ENCODE measurements around the gene HIP1R.

The HIP1R gene

GRCh38 chr12:122862110-122862634 is 26.9 kb downstream of the HIP1R start:
- H3K27ac ChIP-seq: peak overlapping the region; percentile 3 to 5
- no peak overlapping the region for H3K4me3 ChIP-seq
- H3K27me3 ChIP-seq: no peaks in the 10 kb centered on the region
- TF ChIP-seq, protein P1, sequence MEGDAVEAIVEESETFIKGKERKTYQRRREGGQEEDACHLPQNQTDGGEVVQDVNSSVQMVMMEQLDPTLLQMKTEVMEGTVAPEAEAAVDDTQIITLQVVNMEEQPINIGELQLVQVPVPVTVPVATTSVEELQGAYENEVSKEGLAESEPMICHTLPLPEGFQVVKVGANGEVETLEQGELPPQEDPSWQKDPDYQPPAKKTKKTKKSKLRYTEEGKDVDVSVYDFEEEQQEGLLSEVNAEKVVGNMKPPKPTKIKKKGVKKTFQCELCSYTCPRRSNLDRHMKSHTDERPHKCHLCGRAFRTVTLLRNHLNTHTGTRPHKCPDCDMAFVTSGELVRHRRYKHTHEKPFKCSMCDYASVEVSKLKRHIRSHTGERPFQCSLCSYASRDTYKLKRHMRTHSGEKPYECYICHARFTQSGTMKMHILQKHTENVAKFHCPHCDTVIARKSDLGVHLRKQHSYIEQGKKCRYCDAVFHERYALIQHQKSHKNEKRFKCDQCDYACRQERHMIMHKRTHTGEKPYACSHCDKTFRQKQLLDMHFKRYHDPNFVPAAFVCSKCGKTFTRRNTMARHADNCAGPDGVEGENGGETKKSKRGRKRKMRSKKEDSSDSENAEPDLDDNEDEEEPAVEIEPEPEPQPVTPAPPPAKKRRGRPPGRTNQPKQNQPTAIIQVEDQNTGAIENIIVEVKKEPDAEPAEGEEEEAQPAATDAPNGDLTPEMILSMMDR (IDR thresholded peaks at IDR 0.05): no peak
- peaks cover 0 to 35% (median 4%) of the 10 kb centered on the region in 4 donors for H3K4me1 ChIP-seq
- intact Hi-C loops (cut with DNase I; ENCODE audit: low total_unique reads): no loop called here
- no peaks in the 10 kb centered on the region for H3K9me3 ChIP-seq
- peak in 1 of 2 donors; percentile 44 for DNase-seq
- H3K36me3 ChIP-seq: peaks cover 19 to 69% (median 34%) of the 10 kb centered on the region in 3 donors

DNA sequence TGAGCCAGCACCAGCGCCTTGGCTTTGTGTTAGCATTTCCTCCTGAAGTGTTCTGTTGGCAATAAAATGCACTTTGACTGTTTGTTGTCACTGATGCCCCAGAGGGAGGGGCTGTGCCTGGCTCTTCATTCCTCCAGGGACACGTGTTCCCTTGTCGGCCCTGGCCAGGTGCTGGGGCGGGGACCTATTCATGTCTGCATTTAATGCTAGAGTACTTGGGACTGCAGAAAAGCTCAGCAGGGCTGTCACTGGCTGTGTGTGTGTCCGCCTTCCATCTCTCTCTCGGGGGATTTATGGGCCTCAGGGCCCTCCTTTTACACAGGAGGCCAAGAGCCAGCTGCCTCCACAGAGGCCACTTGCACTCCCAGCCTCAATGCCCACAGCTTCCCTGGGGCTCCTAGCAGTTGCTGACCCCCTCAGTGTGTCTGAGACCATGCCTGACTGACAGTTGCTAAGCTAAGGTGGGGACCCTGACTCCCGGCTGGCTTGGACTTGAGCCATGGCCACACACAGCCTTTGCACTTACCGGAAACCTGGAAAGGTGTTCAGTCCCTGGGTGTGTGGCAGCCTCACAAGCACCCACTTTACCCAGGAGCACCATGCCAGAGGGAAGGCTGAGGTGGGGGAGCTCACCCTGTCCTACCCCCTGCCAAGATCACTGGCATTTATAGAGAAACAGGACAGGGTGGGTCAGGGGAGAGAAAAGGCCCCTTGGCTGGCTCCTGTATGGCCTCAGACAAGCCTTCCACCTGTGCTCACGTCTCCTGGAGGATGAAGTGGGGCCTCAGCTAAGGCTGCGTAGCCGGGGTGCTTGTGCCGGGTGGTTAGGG is 27.8 kb downstream of the HIP1R start:
- TF ChIP-seq, protein P1 (IDR thresholded peaks at IDR 0.05): no peak
- Histone ChIP-seq H3K27ac (no peak overlapping the region), H3K27me3 (no peaks in the 10 kb centered on the region), H3K36me3 (peaks cover 26 to 69% (median 38%) of the 10 kb centered on the region in 3 donors), H3K9me3 (no peaks in the 10 kb centered on the region), H3K4me3 (no peak overlapping the region), H3K4me1 (peaks cover 0 to 38% (median 4%) of the 10 kb centered on the region in 4 donors)
- intact Hi-C loops (cut with DNase I; ENCODE audit: low total_unique reads): no loop called here
- DNase-seq: peak in 1 of 2 donors; percentile 63

- H3K9me3 ChIP-seq: no peaks in the 10 kb centered on the region
- H3K27ac ChIP-seq: no peak overlapping the region
- peaks cover 41 to 69% (median 54%) of the 10 kb centered on the region in 3 donors for H3K36me3 ChIP-seq
- peak in 1 of 2 donors; percentile 46 for DNase-seq
- peaks cover 0 to 43% (median 4%) of the 10 kb centered on the region in 4 donors for H3K4me1 ChIP-seq
- no peak overlapping the region for H3K4me3 ChIP-seq
- TF ChIP-seq, protein P1 (IDR thresholded peaks at IDR 0.05): no peak
- no peaks in the 10 kb centered on the region for H3K27me3 ChIP-seq
- intact Hi-C loops (cut with DNase I; ENCODE audit: low total_unique reads): no loop called here
Measured at GRCh38 chr12:122864894-122865253, 29.6 kb downstream of the HIP1R start.

DNA sequence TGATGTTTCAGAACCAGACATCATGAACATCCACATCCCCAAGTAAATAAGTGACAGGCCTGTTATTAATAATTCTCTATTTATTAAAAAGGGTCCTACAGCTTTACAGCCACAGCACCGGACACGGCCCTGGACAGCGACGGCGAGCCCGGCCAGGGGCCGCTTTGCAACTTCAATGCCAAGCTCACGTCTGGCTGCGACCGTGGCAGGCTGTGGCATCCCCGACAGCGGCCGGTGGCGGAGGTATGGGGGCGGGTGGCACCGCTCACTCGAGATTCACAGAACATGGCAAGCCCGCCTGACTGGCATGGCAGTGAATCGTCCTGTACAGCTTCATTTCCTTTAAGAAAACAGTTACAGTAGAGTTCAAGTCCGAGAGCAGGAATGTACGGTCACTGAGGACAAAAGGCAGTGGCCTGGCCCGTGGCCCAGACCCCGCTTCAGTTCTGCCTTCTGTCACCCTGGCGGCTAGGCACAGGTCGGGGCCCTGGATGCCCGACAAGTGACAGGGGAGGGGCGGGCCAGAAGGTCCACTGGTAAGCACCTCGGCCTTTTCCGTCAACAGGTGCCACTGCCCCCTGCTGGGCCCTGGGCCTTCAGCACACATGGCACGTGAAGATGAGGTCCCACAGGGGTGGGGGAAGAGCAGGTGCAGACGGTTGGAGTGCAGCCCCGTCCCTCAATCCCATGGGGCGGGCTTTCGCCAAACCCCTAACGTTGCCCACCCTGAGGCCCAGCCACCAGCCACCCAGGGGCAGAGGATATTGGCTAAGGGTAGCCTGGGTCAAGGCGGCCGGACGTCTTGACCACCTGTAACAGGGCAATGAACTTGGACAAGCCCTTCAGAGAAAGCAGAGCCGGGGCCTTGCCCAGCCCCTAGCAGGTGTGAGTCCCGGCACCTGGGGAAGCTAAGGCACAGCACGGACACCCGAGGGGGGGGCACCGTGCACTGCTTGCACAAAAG is 30.3 kb downstream of the HIP1R start:
- H3K4me3 ChIP-seq: no peak overlapping the region
- H3K4me1 ChIP-seq: peaks cover 0 to 43% (median 4%) of the 10 kb centered on the region in 4 donors
- no peaks in the 10 kb centered on the region for H3K9me3 ChIP-seq
- peaks cover 46 to 62% (median 60%) of the 10 kb centered on the region in 3 donors for H3K36me3 ChIP-seq
- peak in 1 of 2 donors; percentile 69 for DNase-seq
- TF ChIP-seq, protein P1 (IDR thresholded peaks at IDR 0.05): peak in 1 of 2 experiments; percentile 15
- no peaks in the 10 kb centered on the region for H3K27me3 ChIP-seq
- no peak overlapping the region for H3K27ac ChIP-seq
- intact Hi-C loops (cut with DNase I; ENCODE audit: low total_unique reads): no loop called here

GRCh38 chr12:122866379-122866778 is 31.1 kb downstream of the HIP1R start:
- TF ChIP-seq, protein P1 (IDR thresholded peaks at IDR 0.05): no peak
- peak in 1 of 2 donors; percentile 51 for DNase-seq

More at GRCh38 chr12:122866379-122866778, 31.1 kb downstream of the HIP1R start:
- H3K9me3 ChIP-seq: no peaks in the 10 kb centered on the region
- peaks cover 0 to 49% (median 10%) of the 10 kb centered on the region in 4 donors for H3K4me1 ChIP-seq
- no peak overlapping the region for H3K27ac ChIP-seq
- intact Hi-C loops (cut with DNase I; ENCODE audit: low total_unique reads): no loop called here
- no peaks in the 10 kb centered on the region for H3K27me3 ChIP-seq
- H3K4me3 ChIP-seq: no peak overlapping the region
- H3K36me3 ChIP-seq: peaks cover 46 to 61% (median 54%) of the 10 kb centered on the region in 3 donors
